Uterus (tissue), 2 donors: ENCODE data around the gene NOMO2.
"Not testable (repeated sequence)": the region's sequence is repeated elsewhere in the genome, so short reads cannot be mapped to it uniquely, and the experiment has no call there.

Experiments
- POLR2A ChIP-seq, 2 donors: fragments of 450-650 bp; IDR thresholded peaks; one replicate each; pipeline ENCODE4 v1.6.1; 2016; ENCODE audit warnings: antibody characterized with exemption in 2 of 2, mild to moderate bottlenecking in 1 of 2, moderate library complexity in 1 of 2
- TF ChIP-seq, protein P1 (sequence below), 4 experiments: fragments of 200-600 bp in 2 of 4; fragments of 450-650 bp in 2 of 4; sonication (generic) in 2 of 4; IDR thresholded peaks; one replicate each; pipeline ENCODE4 v1.5.1; 2016 to 2019; ENCODE audit warnings: antibody characterized with exemption in 4 of 4, mild to moderate bottlenecking in 2 of 4, moderate library complexity in 1 of 4

DNA sequence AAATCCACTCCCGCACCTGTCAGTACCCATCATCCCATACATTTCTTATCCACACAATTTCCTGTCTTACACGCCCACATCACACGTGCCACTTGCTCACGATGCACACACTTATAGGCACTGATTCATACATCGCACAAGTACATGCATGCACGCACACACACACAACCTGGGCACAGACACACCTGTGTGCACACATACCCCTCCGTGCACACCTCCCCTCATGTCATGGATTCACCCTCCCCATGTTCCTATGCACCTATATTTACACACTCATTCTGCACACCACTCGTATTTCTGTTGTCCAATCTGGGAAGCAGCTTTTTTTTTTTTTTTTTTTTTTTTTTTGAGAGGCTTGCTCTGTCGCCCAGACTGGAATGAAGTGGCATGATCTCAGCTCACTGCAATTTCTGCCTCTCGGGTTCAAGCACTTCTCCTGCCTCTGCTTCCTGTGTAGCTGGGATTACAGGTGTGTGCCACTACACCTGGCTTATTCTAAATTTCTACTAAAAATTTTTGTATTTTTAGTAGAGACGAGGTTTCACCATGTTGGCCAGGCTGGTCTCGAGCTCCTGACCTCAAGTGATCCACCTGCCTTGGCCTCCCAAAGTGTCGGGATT, 13.5 kb upstream of the NOMO2 start:
- TF ChIP-seq, protein P1, sequence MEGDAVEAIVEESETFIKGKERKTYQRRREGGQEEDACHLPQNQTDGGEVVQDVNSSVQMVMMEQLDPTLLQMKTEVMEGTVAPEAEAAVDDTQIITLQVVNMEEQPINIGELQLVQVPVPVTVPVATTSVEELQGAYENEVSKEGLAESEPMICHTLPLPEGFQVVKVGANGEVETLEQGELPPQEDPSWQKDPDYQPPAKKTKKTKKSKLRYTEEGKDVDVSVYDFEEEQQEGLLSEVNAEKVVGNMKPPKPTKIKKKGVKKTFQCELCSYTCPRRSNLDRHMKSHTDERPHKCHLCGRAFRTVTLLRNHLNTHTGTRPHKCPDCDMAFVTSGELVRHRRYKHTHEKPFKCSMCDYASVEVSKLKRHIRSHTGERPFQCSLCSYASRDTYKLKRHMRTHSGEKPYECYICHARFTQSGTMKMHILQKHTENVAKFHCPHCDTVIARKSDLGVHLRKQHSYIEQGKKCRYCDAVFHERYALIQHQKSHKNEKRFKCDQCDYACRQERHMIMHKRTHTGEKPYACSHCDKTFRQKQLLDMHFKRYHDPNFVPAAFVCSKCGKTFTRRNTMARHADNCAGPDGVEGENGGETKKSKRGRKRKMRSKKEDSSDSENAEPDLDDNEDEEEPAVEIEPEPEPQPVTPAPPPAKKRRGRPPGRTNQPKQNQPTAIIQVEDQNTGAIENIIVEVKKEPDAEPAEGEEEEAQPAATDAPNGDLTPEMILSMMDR (IDR thresholded peaks at IDR 0.05): not testable (repeated sequence)
- not testable (repeated sequence) for TF ChIP-seq POLR2A (IDR thresholded peaks at IDR 0.05)
